Small intestine (tissue), 7 donors: ENCODE data around the gene PERM1. TPM values are rescaled to one million over a fixed set of nuclear protein-coding genes. Genes with fewer than 3 reads are reported as not detected.

Experiments used
- DNase-seq, 2 donors: peaks; one replicate each; pipeline versions ENCODE4 v3.0.0 to v3.0.0-alpha.2; 2013
- FAIRE-seq: peaks from 2 replicates; lab custom pipeline; 2012; peaks lifted over from hg19 to GRCh38; lab: Jason Lieb, UNC
- H3K27ac ChIP-seq, 3 donors: one replicate each; pipeline ENCODE4 v1.5.1; 2013; ENCODE audit warnings: low read length in 2 of 3, mild to moderate bottlenecking in 2 of 3, control low read depth in 1 of 3, inconsistent platforms in 1 of 3, low read depth in 1 of 3, moderate library complexity in 1 of 3
- H3K27me3 ChIP-seq, 3 donors: one replicate each; pipeline ENCODE4 v1.6.1; 2013; ENCODE audit warnings: low read length in 3 of 3, inconsistent platforms in 1 of 3; ENCODE audit not compliant: control insufficient read depth in 3 of 3, insufficient read depth in 3 of 3
- H3K36me3 ChIP-seq, 3 donors: one replicate each; pipeline ENCODE4 v1.6.1; 2013; ENCODE audit warnings: low read length in 3 of 3, inconsistent platforms in 1 of 3, low read depth in 1 of 3, mild to moderate bottlenecking in 1 of 3, moderate library complexity in 1 of 3; ENCODE audit not compliant: control insufficient read depth in 3 of 3, insufficient read depth in 2 of 3
- H3K4me1 ChIP-seq, 3 donors: one replicate each; pipeline ENCODE4 v1.6.1; 2013; ENCODE audit warnings: low read length in 2 of 3, inconsistent platforms in 1 of 3, low read depth in 1 of 3, mild to moderate bottlenecking in 1 of 3, moderate library complexity in 1 of 3; ENCODE audit not compliant: control insufficient read depth in 3 of 3, insufficient read depth in 2 of 3
- H3K4me3 ChIP-seq, 3 donors: one replicate each; pipeline ENCODE4 v1.5.1; 2013; ENCODE audit warnings: low read length in 3 of 3, control low read depth in 1 of 3, inconsistent platforms in 1 of 3, low read depth in 1 of 3, mild to moderate bottlenecking in 1 of 3, moderate library complexity in 1 of 3
- H3K9me3 ChIP-seq, 2 donors: one replicate each; pipeline ENCODE4 v1.6.1; 2013; ENCODE audit warnings: low read depth in 1 of 2, low read length in 1 of 2; ENCODE audit not compliant: control insufficient read depth in 2 of 2, insufficient read depth in 1 of 2
- WGBS, 3 donors: extraction: QIAGEN DNeasy Blood & Tissue Kit; methylation state at CpG; one replicate each; pipeline ENCODE4 v1.1.7; 2013; 5-methylcytosine and 5-hydroxymethylcytosine counted together
- polyA plus RNA-seq, 4 donors: library from polyadenylated mRNA; stranded (reverse) in 3 of 4; unstranded in 1 of 4; fragments of 200-250 nt in 3 of 4; fragments of 120-200 nt in 1 of 4; gene quantifications; one replicate each; pipeline versions ENCODE4 v1.2.1 to v1.2.3, GENCODE V29; 2013
- donor health status: healthy with polysubstance abuse.
- donor health status: control.
- donor health status: control.
- donor health status: Bipolar disorder and iron deficiency.
- donor health status: healthy.

PERM1 gene
- polyA plus RNA-seq, 4 donors = 0.22 to 1.6 (median 0.30) TPM; not detected in 1

DNA sequence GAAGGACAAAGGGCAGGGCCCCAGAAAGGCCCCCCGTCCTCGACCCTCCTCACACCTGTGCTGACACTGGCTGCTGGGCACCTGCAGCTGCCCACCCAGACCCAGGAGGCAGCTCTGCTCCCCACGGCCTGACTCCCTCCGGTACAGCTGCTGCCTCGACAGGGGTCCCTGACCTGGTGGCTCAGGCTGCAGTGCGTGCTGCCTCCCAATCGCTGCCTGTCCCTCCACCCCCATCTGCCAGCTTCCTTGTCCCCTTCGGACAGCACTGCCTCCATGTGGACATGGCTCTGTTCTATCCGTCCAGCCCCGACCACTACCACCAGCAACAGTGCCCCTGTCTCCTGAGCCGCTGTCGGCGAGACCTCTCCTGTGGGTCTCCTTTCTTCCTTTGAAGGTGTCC is 27.0 kb downstream of the PERM1 start:
- H3K27ac ChIP-seq = no peak overlapping the region
- peaks cover 6 to 78% (median 19%) of the 10 kb centered on the region in 3 donors for H3K36me3 ChIP-seq
- no peaks in the 10 kb centered on the region for H3K9me3 ChIP-seq
- peaks cover under 1 to 5% (median 4%) of the 10 kb centered on the region in 3 donors for H3K4me1 ChIP-seq
- no peak for DNase-seq
- 84 to 91% (median 90%) methylated on average over 13 of the region's 13 CpGs for WGBS, 3 donors
- H3K27me3 ChIP-seq = peaks cover 0 to under 1% (median 0%) of the 10 kb centered on the region in 3 donors
- no peak for FAIRE-seq
- no peak overlapping the region for H3K4me3 ChIP-seq

DNA sequence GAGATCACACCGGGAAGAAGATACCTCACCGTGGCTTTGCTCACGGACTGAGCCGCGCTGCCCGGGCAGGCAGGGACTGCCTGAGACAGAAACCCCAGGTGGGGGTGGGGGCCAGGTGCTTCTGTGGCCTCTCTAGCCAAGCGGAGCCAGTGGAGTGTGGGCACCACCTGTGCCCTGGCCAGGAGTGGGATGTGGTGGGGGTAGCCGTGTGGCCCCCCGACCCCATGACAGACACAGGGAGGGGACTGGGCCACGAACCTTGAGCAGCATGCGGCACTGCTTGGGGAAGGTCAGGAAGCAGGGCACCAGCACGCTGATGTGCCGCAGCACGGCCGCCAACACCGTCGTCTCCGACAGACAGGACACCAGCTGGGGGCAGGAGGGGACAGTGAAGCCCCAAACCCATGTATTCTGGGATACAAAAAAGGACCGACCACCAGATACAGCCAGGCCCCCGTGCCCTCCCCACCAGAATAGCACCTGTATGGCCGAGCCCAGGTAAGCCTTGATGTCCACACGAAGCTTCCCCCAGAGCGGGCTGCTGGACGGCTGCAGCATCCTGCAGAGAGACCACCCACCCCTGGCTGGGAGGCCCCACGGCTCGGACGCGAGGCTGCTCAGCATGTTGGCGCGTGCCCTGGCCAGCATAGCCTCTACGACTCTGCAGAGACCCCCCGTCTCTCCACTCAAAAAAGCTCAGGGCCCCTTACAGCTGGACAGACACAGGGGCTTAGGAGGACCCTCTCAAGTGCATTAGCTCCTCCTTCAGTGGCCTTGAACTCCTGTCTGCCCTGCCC is 28.2 kb downstream of the PERM1 start:
- Histone ChIP-seq H3K4me1 (peaks cover 0 to 5% (median 4%) of the 10 kb centered on the region in 3 donors), H3K36me3 (peaks cover 6 to 90% (median 19%) of the 10 kb centered on the region in 3 donors), H3K27ac (no peak overlapping the region), H3K9me3 (no peaks in the 10 kb centered on the region), H3K27me3 (no peaks in the 10 kb centered on the region), H3K4me3 (no peak overlapping the region)
- 91 to 93% (median 92%) methylated on average over 32 of the region's 32 CpGs for WGBS, 3 donors
- FAIRE-seq (no peak), DNase-seq (no peak)

DNA sequence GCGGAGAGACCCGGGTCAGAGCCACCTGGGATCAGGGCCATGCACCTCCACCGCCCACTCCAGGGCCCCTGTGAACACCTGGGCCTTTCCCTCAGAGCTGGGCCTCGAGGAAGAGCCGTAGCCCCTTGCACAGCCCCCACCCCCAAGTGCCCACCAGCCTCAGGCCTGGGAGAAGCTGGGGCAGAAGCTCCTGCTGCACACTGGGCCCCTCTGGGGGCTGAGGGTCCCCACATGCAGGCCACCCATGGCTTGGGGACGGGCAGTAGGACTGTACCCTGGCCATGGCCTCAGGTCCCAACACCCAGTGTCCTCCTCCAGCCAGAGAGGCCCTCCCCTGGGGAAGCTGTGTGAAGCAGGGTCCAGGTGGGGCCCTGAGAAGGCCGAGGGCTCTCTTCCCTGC is 29.3 kb downstream of the PERM1 start:
- WGBS, 3 donors = 81 to 85% (median 84%) methylated on average over 6 to 7 of the region's 7 CpGs
- no peak overlapping the region for H3K4me3 ChIP-seq
- peaks cover 0 to 2% (median 2%) of the 10 kb centered on the region in 3 donors for H3K4me1 ChIP-seq
- H3K36me3 ChIP-seq = peaks cover 6 to 100% (median 23%) of the 10 kb centered on the region in 3 donors
- H3K27me3 ChIP-seq = no peaks in the 10 kb centered on the region
- FAIRE-seq (no peak), DNase-seq (no peak)
- H3K27ac ChIP-seq = no peak overlapping the region
- no peaks in the 10 kb centered on the region for H3K9me3 ChIP-seq

DNA sequence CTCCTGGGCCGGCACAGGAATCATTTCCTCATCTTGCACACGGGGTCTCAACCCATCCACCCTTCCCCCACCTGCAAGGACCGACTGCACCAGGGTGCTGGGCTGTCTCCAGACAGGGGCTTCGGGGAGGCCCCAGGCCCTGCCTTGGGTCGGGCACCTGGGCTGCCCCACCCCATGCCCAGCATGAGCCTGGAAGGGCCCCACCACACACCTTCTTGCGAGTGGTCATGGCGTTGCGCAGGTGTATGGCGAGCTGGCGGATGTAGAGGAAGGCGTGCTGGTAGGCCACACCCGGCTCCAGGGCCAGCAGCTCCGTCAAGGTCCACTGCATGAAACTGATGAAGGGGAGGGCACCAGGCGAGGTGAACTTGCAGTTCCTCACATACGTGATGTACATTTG is 29.7 kb downstream of the PERM1 start:
- 90 to 93% (median 93%) methylated on average over 13 to 15 of the region's 15 CpGs for WGBS, 3 donors
- DNase-seq (no peak), FAIRE-seq (no peak)
- Histone ChIP-seq H3K4me3 (no peak overlapping the region), H3K4me1 (no peaks in the 10 kb centered on the region), H3K36me3 (peaks cover 6 to 100% (median 26%) of the 10 kb centered on the region in 3 donors), H3K27me3 (no peaks in the 10 kb centered on the region), H3K27ac (no peak overlapping the region), H3K9me3 (no peaks in the 10 kb centered on the region)

DNA sequence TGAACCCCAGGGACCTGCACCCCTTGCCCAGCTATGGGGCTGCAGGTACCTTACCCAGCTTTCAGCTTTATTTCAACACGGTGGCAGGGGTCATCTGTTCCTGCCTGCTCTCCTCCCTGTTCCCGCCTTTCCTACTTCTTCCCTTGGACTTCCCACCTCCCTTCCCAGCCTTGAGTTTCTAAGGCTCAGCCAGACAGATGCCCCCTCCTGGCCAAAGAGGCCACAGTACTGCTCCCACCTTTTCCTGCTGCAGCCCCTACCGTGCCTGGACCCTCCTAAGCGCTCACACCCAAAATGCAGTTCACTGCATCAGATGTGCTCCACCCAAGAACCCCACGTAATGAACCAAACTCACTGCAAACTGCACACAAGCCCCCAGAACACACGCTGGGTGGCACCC is 30.5 kb downstream of the PERM1 start:
- peaks cover 5 to 100% (median 26%) of the 10 kb centered on the region in 3 donors for H3K36me3 ChIP-seq
- no peaks in the 10 kb centered on the region for H3K4me1 ChIP-seq
- H3K4me3 ChIP-seq = no peak overlapping the region
- WGBS, 3 donors = 79 to 85% (median 82%) methylated on average over 6 of the region's 6 CpGs
- DNase-seq (no peak), FAIRE-seq (no peak)
- no peak overlapping the region for H3K27ac ChIP-seq
- no peaks in the 10 kb centered on the region for H3K27me3 ChIP-seq
- H3K9me3 ChIP-seq = no peaks in the 10 kb centered on the region

DNA sequence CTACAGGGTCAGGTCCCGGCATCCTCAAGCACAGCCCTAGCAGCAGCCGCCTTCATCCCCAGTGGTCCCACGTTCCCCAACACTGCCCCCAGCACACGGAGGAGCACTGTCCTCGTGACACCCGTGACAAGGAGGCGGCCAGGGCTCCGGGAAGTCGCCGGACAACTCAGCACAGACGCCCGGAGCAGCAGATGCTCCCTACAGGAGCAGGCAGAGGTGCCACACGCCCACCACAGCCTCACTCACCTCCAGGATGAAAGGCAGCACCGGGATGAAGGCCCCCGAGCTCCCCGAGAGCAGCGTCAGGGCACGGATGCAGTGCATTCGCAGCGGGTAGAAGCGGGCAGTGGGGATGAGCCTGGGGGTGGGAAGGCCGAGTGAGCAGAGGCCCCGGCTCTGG is 31.0 kb downstream of the PERM1 start:
- 92 to 98% (median 96%) methylated on average over 22 to 23 of the region's 23 CpGs for WGBS, 3 donors
- FAIRE-seq (no peak), DNase-seq (no peak)
- no peaks in the 10 kb centered on the region for H3K4me1 ChIP-seq
- H3K9me3 ChIP-seq = no peaks in the 10 kb centered on the region
- H3K4me3 ChIP-seq = no peak overlapping the region
- peaks cover 5 to 100% (median 23%) of the 10 kb centered on the region in 3 donors for H3K36me3 ChIP-seq
- H3K27me3 ChIP-seq = no peaks in the 10 kb centered on the region
- H3K27ac ChIP-seq = no peak overlapping the region

DNA sequence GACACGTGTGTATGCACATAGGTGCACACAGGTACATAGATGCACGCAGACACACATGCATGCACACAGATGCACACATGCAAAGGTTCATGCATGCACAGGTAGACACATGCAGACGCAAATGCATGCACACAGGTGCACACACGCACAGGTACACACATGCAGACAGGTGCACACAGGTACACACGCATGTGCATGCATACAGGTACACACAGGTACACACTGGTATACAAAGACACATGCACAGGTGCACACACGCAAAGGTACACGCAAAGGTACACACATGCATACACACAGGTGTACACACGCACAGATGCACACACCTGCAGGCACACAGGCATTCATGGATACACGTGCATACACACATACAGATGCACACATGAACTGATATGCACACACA is 31.6 kb downstream of the PERM1 start:
- no peak for FAIRE-seq
- H3K36me3 ChIP-seq = peaks cover 5 to 100% (median 22%) of the 10 kb centered on the region in 3 donors

DNA sequence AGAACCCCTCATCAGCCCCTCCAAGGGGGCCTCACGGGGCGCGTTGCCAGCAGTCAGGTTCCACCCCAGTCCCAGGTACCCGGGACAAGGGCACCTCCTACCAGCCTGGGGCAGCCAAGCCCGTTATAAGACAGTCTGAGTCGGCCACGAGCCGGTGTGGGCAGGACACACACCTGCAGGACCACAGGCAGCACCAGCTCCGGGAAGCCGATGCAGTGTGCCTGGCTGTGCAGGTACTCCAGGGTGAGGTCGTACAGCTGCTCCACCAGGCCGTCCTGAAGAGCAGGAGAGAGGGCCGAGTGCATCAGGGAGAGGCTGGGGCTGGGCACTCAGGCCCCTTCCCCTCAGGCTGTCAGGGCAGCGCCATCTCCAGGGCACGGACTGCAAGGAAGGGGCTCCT is 33.9 kb downstream of the PERM1 start:
- peaks cover 0 to 95% (median 19%) of the 10 kb centered on the region in 3 donors for H3K36me3 ChIP-seq
- H3K9me3 ChIP-seq = no peaks in the 10 kb centered on the region
- no peak for FAIRE-seq
- H3K4me1 ChIP-seq = peaks cover 0 to 14% (median 0%) of the 10 kb centered on the region in 3 donors
- peaks cover 0 to 9% (median 0%) of the 10 kb centered on the region in 3 donors for H3K27me3 ChIP-seq
- no peak for DNase-seq
- H3K27ac ChIP-seq = no peak overlapping the region
- WGBS, 3 donors = 88 to 92% (median 91%) methylated on average over 15 of the region's 15 CpGs
- no peak overlapping the region for H3K4me3 ChIP-seq

More for the DNA sequence above, 31.6 kb downstream of the PERM1 start:
- H3K9me3 ChIP-seq = no peaks in the 10 kb centered on the region
- no peak for DNase-seq
- 82 to 94% (median 93%) methylated on average over 9 of the region's 9 CpGs for WGBS, 3 donors
- H3K4me1 ChIP-seq = no peaks in the 10 kb centered on the region
- no peaks in the 10 kb centered on the region for H3K27me3 ChIP-seq
- no peak overlapping the region for H3K4me3 ChIP-seq
- no peak overlapping the region for H3K27ac ChIP-seq
